Memory B cell (primary cell): ENCODE measurements around the gene CEL.

Source experiments
- ATAC-seq: fragments of 150-1000 bp; cut with Tn5 transposase; 2 replicates; pipeline ENCODE4 v1.10.0; 2021; ENCODE audit warnings: low read depth, mild to moderate bottlenecking, moderate library complexity
- DNase-seq, 2 donors: peaks; one replicate each; pipeline ENCODE4 v3.0.0; 2022; ENCODE audit warnings: low spot score in 2 of 2
- H3K27ac Mint-ChIP-seq: one replicate; pipeline ENCODE4 v1.8.0; 2022; ENCODE audit warnings: mild to moderate bottlenecking, moderate library complexity, mixed read lengths
- H3K27me3 Mint-ChIP-seq: one replicate; pipeline ENCODE4 v1.8.0; 2022; ENCODE audit warnings: mixed read lengths
- H3K36me3 Mint-ChIP-seq: one replicate; pipeline ENCODE4 v1.8.0; 2022; ENCODE audit warnings: mild to moderate bottlenecking, mixed read lengths
- H3K4me1 Mint-ChIP-seq: one replicate; pipeline ENCODE4 v1.8.0; 2022; ENCODE audit warnings: mixed read lengths
- H3K4me3 Mint-ChIP-seq: one replicate; pipeline ENCODE4 v1.8.0; 2022; ENCODE audit warnings: mild to moderate bottlenecking, moderate library complexity, mixed read lengths
- H3K9me3 Mint-ChIP-seq: one replicate; pipeline ENCODE4 v1.8.0; 2022; ENCODE audit warnings: mixed read lengths

The CEL gene

GRCh38 chr9:133041958-133042357 lies 19.8 kb upstream of the CEL start:
- H3K27ac Mint-ChIP-seq: no peak overlapping the region
- peaks cover 10% of the 10 kb centered on the region for H3K4me1 Mint-ChIP-seq
- H3K27me3 Mint-ChIP-seq: no peaks in the 10 kb centered on the region
- peaks cover 25% of the 10 kb centered on the region for H3K36me3 Mint-ChIP-seq
- ATAC-seq (no peak), DNase-seq (no peak)
- H3K9me3 Mint-ChIP-seq: no peaks in the 10 kb centered on the region
- no peak overlapping the region for H3K4me3 Mint-ChIP-seq

GRCh38 chr9:133042676-133043075 lies 19.1 kb upstream of the CEL start:
- Mint-ChIP-seq H3K4me1 (peaks cover 10% of the 10 kb centered on the region), H3K27ac (no peak overlapping the region), H3K36me3 (peaks cover 25% of the 10 kb centered on the region), H3K9me3 (no peaks in the 10 kb centered on the region), H3K4me3 (no peak overlapping the region), H3K27me3 (no peaks in the 10 kb centered on the region)
- DNase-seq: no peak
- no peak for ATAC-seq

- no peak for DNase-seq
- no peaks in the 10 kb centered on the region for H3K27me3 Mint-ChIP-seq
- peaks cover 10% of the 10 kb centered on the region for H3K4me1 Mint-ChIP-seq
- no peak for ATAC-seq
- peaks cover 21% of the 10 kb centered on the region for H3K36me3 Mint-ChIP-seq
- H3K4me3 Mint-ChIP-seq: no peak overlapping the region
- no peak overlapping the region for H3K27ac Mint-ChIP-seq
- H3K9me3 Mint-ChIP-seq: no peaks in the 10 kb centered on the region
Measured at GRCh38 chr9:133043449-133044035, 18.2 kb upstream of the CEL start.

GRCh38 chr9:133044125-133044524 lies 17.7 kb upstream of the CEL start:
- H3K9me3 Mint-ChIP-seq: no peaks in the 10 kb centered on the region
- no peak overlapping the region for H3K27ac Mint-ChIP-seq
- no peak for ATAC-seq
- H3K36me3 Mint-ChIP-seq: peaks cover 21% of the 10 kb centered on the region
- peaks cover 7% of the 10 kb centered on the region for H3K4me1 Mint-ChIP-seq
- no peak overlapping the region for H3K4me3 Mint-ChIP-seq
- no peak for DNase-seq
- no peaks in the 10 kb centered on the region for H3K27me3 Mint-ChIP-seq

GRCh38 chr9:133044661-133045060 lies 17.1 kb upstream of the CEL start:
- Mint-ChIP-seq H3K4me3 (no peak overlapping the region), H3K4me1 (peaks cover 7% of the 10 kb centered on the region), H3K27ac (no peak overlapping the region), H3K36me3 (peaks cover 21% of the 10 kb centered on the region), H3K9me3 (no peaks in the 10 kb centered on the region), H3K27me3 (no peaks in the 10 kb centered on the region)
- DNase-seq (no peak), ATAC-seq (no peak)

GRCh38 chr9:133045132-133045531 lies 16.6 kb upstream of the CEL start:
- Mint-ChIP-seq H3K27ac (no peak overlapping the region), H3K27me3 (no peaks in the 10 kb centered on the region)
- ATAC-seq: no peak

GRCh38 chr9:133046196-133046899 lies 15.4 kb upstream of the CEL start:
- peaks cover 29% of the 10 kb centered on the region for H3K36me3 Mint-ChIP-seq
- no peaks in the 10 kb centered on the region for H3K27me3 Mint-ChIP-seq
- H3K4me3 Mint-ChIP-seq: no peak overlapping the region
- no peak overlapping the region for H3K27ac Mint-ChIP-seq
- peaks cover under 1% of the 10 kb centered on the region for H3K4me1 Mint-ChIP-seq
- no peak for DNase-seq
- no peak for ATAC-seq
- H3K9me3 Mint-ChIP-seq: no peaks in the 10 kb centered on the region

More at GRCh38 chr9:133045132-133045531, 16.6 kb upstream of the CEL start:
- peaks cover 24% of the 10 kb centered on the region for H3K36me3 Mint-ChIP-seq
- peaks cover 4% of the 10 kb centered on the region for H3K4me1 Mint-ChIP-seq
- no peaks in the 10 kb centered on the region for H3K9me3 Mint-ChIP-seq
- DNase-seq: no peak
- H3K4me3 Mint-ChIP-seq: no peak overlapping the region

GRCh38 chr9:133046900-133047295 lies 14.9 kb upstream of the CEL start:
- Mint-ChIP-seq H3K9me3 (no peaks in the 10 kb centered on the region), H3K4me3 (no peak overlapping the region), H3K27me3 (no peaks in the 10 kb centered on the region), H3K36me3 (peaks cover 30% of the 10 kb centered on the region), H3K4me1 (no peaks in the 10 kb centered on the region), H3K27ac (no peak overlapping the region)
- no peak for ATAC-seq
- DNase-seq: no peak

- Mint-ChIP-seq H3K9me3 (no peaks in the 10 kb centered on the region), H3K4me3 (no peak overlapping the region), H3K27me3 (no peaks in the 10 kb centered on the region), H3K36me3 (peaks cover 30% of the 10 kb centered on the region), H3K27ac (no peak overlapping the region), H3K4me1 (no peaks in the 10 kb centered on the region)
- DNase-seq (no peak), ATAC-seq (peak; percentile 38)
Measured at GRCh38 chr9:133048595-133048994, 13.2 kb upstream of the CEL start.

GRCh38 chr9:133049043-133049442 lies 12.7 kb upstream of the CEL start:
- no peaks in the 10 kb centered on the region for H3K27me3 Mint-ChIP-seq

GRCh38 chr9:133050142-133050541 lies 11.6 kb upstream of the CEL start:
- H3K9me3 Mint-ChIP-seq: no peaks in the 10 kb centered on the region
- ATAC-seq (no peak), DNase-seq (no peak)
- no peaks in the 10 kb centered on the region for H3K4me1 Mint-ChIP-seq
- H3K4me3 Mint-ChIP-seq: no peak overlapping the region
- H3K27me3 Mint-ChIP-seq: no peaks in the 10 kb centered on the region
- H3K36me3 Mint-ChIP-seq: peaks cover 32% of the 10 kb centered on the region
- H3K27ac Mint-ChIP-seq: no peak overlapping the region

More at GRCh38 chr9:133049043-133049442, 12.7 kb upstream of the CEL start:
- H3K36me3 Mint-ChIP-seq: peaks cover 35% of the 10 kb centered on the region
- ATAC-seq (no peak), DNase-seq (no peak)
- H3K27ac Mint-ChIP-seq: no peak overlapping the region
- H3K4me3 Mint-ChIP-seq: no peak overlapping the region
- H3K4me1 Mint-ChIP-seq: no peaks in the 10 kb centered on the region
- H3K9me3 Mint-ChIP-seq: no peaks in the 10 kb centered on the region

GRCh38 chr9:133050781-133051180 lies 11.0 kb upstream of the CEL start:
- ATAC-seq (no peak), DNase-seq (no peak)
- Mint-ChIP-seq H3K27ac (no peak overlapping the region), H3K36me3 (peaks cover 34% of the 10 kb centered on the region), H3K27me3 (no peaks in the 10 kb centered on the region), H3K4me1 (no peaks in the 10 kb centered on the region), H3K9me3 (no peaks in the 10 kb centered on the region), H3K4me3 (no peak overlapping the region)

- Mint-ChIP-seq H3K36me3 (peaks cover 37% of the 10 kb centered on the region), H3K9me3 (no peaks in the 10 kb centered on the region), H3K27me3 (no peaks in the 10 kb centered on the region), H3K4me3 (no peak overlapping the region), H3K27ac (no peak overlapping the region), H3K4me1 (no peaks in the 10 kb centered on the region)
- DNase-seq (no peak), ATAC-seq (no peak)
Measured at GRCh38 chr9:133051281-133051900, 10.4 kb upstream of the CEL start.

- Mint-ChIP-seq H3K36me3 (peaks cover 32% of the 10 kb centered on the region), H3K4me3 (no peak overlapping the region), H3K9me3 (no peaks in the 10 kb centered on the region), H3K4me1 (no peaks in the 10 kb centered on the region), H3K27ac (no peak overlapping the region), H3K27me3 (no peaks in the 10 kb centered on the region)
- ATAC-seq (no peak), DNase-seq (no peak)
Measured at GRCh38 chr9:133051966-133052539, 9.7 kb upstream of the CEL start.
